GM21737 (cell line): ENCODE measurements around the gene KRT39.
"Not testable (repeated sequence)": the region's sequence is repeated elsewhere in the genome, so short reads cannot be mapped to it uniquely, and the experiment has no call there.

ENCODE experiments used
- ATAC-seq: cut with Tn5 transposase; IDR thresholded peaks from one replicate; pipeline ENCODE4 v1.9.1; 2021; ENCODE audit warnings: mild to moderate bottlenecking, moderate library complexity; ENCODE audit not compliant: unreplicated experiment

The KRT39 gene

GRCh38 chr17:40966848-40967247 lies at the start of gene KRT39:
KRT39 (minus strand) TSS chr17:40966948; CDS start chr17:40966856, 92 bp downstream.
- ATAC-seq = no peak

- ATAC-seq = no peak
Observed at GRCh38 chr17:41015454-41015853, 48.7 kb upstream of the KRT39 start.

- no peak for ATAC-seq
Observed at GRCh38 chr17:41013606-41014005, 46.9 kb upstream of the KRT39 start.

GRCh38 chr17:41013181-41013580 lies 46.4 kb upstream of the KRT39 start:
- no peak for ATAC-seq

GRCh38 chr17:41012326-41013120 lies 45.8 kb upstream of the KRT39 start:
- no peak for ATAC-seq

GRCh38 chr17:41010441-41010840 lies 43.7 kb upstream of the KRT39 start:
- ATAC-seq = no peak

GRCh38 chr17:41009936-41010335 lies 43.2 kb upstream of the KRT39 start:
- ATAC-seq = no peak

- no peak for ATAC-seq
Observed at GRCh38 chr17:41009301-41009760, 42.6 kb upstream of the KRT39 start.

GRCh38 chr17:41008811-41009210 lies 42.1 kb upstream of the KRT39 start, which contains the start of gene KRTAP3-1:
KRTAP3-1 (minus strand) TSS chr17:41009128; CDS start chr17:41009074, 54 bp downstream.
- ATAC-seq = no peak

GRCh38 chr17:41004397-41004796 lies 37.6 kb upstream of the KRT39 start:
- ATAC-seq = no peak

GRCh38 chr17:41003926-41004325 lies 37.2 kb upstream of the KRT39 start:
- ATAC-seq = no peak

GRCh38 chr17:41002814-41003213 lies 36.1 kb upstream of the KRT39 start:
- no peak for ATAC-seq

- no peak for ATAC-seq
Observed at GRCh38 chr17:41001795-41002194, 35.0 kb upstream of the KRT39 start.

GRCh38 chr17:40999563-40999962 lies 32.8 kb upstream of the KRT39 start, which contains the start of gene KRTAP3-2:
KRTAP3-2 (minus strand) TSS chr17:40999906; CDS start chr17:40999853, 53 bp downstream.
- ATAC-seq = not testable (repeated sequence)

- ATAC-seq = no peak
Observed at GRCh38 chr17:40997361-40997760, 30.6 kb upstream of the KRT39 start.

GRCh38 chr17:40996829-40997228 lies 30.1 kb upstream of the KRT39 start:
- no peak for ATAC-seq

- no peak for ATAC-seq
Observed at GRCh38 chr17:40995116-40995515, 28.4 kb upstream of the KRT39 start.

GRCh38 chr17:40993839-40994238 lies 27.1 kb upstream of the KRT39 start, which contains the start of gene KRTAP3-3:
KRTAP3-3 (minus strand) TSS chr17:40994164; CDS start chr17:40994097, 67 bp downstream.
- no peak for ATAC-seq

- no peak for ATAC-seq
Observed at GRCh38 chr17:40993084-40993483, 26.3 kb upstream of the KRT39 start.

- ATAC-seq = no peak
Observed at GRCh38 chr17:40992666-40993065, 25.9 kb upstream of the KRT39 start.

GRCh38 chr17:40986920-40987319 lies 20.2 kb upstream of the KRT39 start:
- ATAC-seq = no peak

- ATAC-seq = no peak
Observed at GRCh38 chr17:40984226-40984625, 17.5 kb upstream of the KRT39 start, which contains the start of gene KRT40. KRT40 (minus strand) TSS chr17:40984326; CDS start chr17:40984273, 53 bp downstream.
